ENCODE data around the gene ZBTB7A.

ZBTB7A gene

GRCh38 chr19:4035582-4035981 lies 31.1 kb downstream of the ZBTB7A start:
- TF ChIP-seq GATA2 (IDR thresholded peaks at IDR 0.05; ENCODE audit: low read depth, low read length) (no peak), GATA3 (IDR thresholded peaks at IDR 0.05; ENCODE audit: low read depth, low read length) (no peak)

DNA sequence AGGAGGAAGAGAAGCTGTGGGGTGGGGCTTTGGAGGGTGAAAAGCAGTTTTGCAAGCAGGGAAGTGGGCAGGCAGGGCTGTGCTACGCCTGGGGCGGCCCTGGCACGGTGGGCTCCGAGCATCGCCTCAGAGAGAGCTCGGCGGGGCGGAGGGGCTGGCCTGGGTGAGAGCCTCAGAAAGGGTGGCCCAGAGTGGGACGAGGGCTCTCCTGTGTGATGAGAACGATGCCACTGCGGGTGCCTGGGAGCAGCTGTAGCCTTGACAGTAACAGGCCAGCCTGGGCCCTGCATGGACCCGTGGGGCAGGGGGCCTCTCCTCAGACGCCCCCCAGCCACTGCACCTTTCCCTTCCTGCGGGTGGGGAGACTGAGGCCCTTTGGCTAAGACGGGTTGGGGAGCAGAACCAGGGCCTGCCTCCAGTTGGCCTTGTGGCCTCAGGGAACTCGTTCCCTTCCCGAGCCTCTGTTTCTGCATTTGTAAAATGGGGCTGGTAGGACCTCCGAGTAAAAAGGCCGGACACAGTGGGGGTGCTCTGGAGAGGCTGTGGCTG lies 31.6 kb downstream of the ZBTB7A start:
- TF ChIP-seq GATA2 (IDR thresholded peaks at IDR 0.05; ENCODE audit: low read depth, low read length) (no peak), GATA3 (IDR thresholded peaks at IDR 0.05; ENCODE audit: low read depth, low read length) (no peak)

DNA sequence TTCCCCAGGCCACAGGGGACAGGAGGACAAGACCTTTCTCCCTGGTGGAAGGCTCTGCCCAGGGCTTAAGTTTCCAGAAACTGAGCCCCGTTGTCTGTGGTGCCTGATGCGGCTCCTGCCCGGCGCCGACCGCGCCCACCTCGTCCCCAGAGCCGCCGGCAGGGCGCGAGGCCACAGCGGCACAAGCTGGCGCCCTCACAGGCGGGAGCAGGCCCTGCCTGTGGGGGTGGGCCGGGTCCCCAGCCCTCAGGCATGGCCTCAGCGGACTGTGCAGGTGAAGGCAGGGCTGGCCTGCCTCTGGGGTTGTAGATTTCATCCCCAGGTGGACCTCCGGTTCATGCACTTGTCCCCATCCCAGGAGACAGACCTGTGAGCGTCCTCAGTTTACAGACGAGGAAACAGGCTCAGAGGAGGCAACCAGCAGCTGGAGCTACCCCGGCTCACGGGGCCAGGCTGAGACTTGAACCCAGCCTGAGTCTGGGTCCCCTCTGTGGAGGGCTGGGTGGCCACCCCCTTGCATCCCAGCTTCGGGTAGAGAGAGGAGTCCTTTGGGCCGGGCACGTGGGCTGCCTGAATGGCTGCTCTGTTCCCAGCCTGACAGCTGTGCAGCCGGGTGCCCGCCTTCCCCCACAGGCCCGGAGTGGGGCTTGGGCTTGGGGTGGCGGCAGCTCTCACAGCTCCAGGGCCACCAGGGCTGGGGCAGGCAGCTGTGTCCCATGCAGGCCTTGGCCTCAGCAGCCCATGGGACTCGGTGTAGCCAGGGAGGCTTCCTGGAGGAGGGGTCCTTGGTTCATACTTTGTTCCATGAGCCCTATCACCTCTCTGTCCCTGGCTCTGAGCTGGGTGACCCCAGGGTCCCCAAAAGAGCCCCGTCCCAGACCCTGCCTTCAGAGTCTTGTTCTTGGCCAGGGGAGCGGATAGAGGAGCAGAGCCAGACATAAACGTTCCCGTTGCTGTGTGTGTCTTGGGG lies 32.4 kb downstream of the ZBTB7A start:
- TF ChIP-seq GATA3 (IDR thresholded peaks at IDR 0.05; ENCODE audit: low read depth, low read length): no peak
- TF ChIP-seq GATA2 (IDR thresholded peaks at IDR 0.05; ENCODE audit: low read depth, low read length): no peak

- no peak for TF ChIP-seq GATA2 (IDR thresholded peaks at IDR 0.05; ENCODE audit: low read depth, low read length)
- TF ChIP-seq GATA3 (IDR thresholded peaks at IDR 0.05; ENCODE audit: low read depth, low read length): no peak
Measured at GRCh38 chr19:4033028-4033956, 33.4 kb downstream of the ZBTB7A start.

- TF ChIP-seq GATA2 (IDR thresholded peaks at IDR 0.05; ENCODE audit: low read depth, low read length) (no peak), GATA3 (IDR thresholded peaks at IDR 0.05; ENCODE audit: low read depth, low read length) (no peak)
Measured at GRCh38 chr19:4032436-4032835, 34.3 kb downstream of the ZBTB7A start.

DNA sequence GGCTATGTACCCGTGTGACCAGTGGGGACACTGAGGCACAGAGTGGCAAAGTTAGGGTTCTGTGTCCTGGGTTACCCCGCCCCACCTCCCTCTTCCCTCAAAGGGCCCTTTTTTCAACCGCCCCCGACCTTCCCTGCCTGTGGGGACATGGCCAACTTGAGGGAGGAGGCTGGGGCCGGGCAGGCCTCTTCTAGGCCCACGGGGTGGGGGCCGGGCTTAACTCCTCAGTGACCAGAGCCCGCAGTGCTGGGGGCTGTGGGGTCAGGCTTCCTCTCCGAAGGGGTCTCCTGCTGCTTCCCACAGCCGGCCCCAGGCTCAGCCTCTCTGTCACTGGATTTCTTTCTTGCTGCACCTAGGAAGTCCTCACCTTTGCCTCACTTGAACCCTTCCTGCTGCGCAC lies 35.3 kb downstream of the ZBTB7A start:
- no peak for TF ChIP-seq GATA2 (IDR thresholded peaks at IDR 0.05; ENCODE audit: low read depth, low read length)
- no peak for TF ChIP-seq GATA3 (IDR thresholded peaks at IDR 0.05; ENCODE audit: low read depth, low read length)

DNA sequence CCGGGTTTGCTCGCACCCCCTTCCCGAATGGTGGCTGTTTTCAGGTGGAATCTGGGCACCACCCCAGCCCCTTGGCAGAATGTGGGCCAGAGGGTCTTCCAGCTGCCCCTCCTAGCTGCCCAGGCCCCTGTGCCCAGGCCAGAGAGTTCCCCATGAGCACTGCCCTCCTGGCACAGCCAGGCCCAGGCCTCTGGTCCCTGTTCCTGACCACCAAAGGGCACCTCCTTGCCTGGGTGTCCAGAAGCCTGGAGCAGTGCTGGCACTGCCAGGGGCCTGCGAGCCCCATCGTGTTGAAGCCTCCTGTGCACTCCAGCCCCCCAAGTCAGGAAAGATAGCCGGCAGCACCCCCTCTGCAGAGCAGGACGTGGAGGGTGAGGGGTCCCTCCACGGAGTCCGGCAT lies 35.7 kb downstream of the ZBTB7A start:
- TF ChIP-seq GATA3 (IDR thresholded peaks at IDR 0.05; ENCODE audit: low read depth, low read length) (no peak), GATA2 (IDR thresholded peaks at IDR 0.05; ENCODE audit: low read depth, low read length) (no peak)

DNA sequence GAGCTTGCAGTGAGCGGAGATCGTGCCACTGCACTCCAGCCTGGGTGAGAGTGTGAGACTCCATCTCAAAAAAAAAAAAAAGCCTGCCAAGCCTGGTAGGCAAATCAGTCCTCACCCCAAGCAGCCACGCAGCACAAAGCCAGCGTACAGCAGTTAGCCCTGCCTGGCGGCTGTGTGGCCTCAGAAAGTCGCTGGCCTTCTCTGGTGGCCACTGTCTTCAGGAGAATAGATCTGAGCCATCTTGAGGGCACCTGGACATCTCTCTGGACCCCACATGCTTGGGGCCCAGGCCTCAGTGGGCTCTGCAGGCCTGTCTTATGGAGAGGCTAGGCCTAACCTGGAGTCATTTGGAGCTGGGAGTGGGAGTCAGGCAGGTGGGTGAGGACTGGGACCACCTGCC lies 36.1 kb downstream of the ZBTB7A start:
- TF ChIP-seq GATA2 (IDR thresholded peaks at IDR 0.05; ENCODE audit: low read depth, low read length) (no peak), GATA3 (IDR thresholded peaks at IDR 0.05; ENCODE audit: low read depth, low read length) (no peak)

DNA sequence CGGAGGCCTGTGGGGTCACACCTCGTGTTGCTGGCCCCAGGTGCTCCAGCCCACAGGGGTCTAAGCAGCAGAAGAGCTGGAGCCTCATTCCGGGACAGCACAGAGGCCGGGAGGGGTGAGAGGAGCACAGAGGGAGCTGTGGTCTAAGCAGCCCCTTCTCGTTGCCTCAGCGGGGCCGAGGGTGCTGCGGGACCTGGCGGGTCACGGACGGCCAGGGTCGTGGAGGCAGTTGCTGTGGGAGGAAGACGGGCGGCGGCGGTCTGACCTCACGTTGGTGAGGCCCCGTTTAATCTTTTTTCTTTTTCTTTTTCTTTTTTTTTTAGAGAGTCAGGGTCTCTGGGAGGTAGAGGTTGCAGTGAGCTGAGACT lies 37.5 kb downstream of the ZBTB7A start:
- TF ChIP-seq GATA2 (IDR thresholded peaks at IDR 0.05; ENCODE audit: low read depth, low read length) (no peak), GATA3 (IDR thresholded peaks at IDR 0.05; ENCODE audit: low read depth, low read length) (no peak)

- TF ChIP-seq GATA3 (IDR thresholded peaks at IDR 0.05; ENCODE audit: low read depth, low read length) (no peak), GATA2 (IDR thresholded peaks at IDR 0.05; ENCODE audit: low read depth, low read length) (no peak)
Measured at GRCh38 chr19:4028334-4029246, 38.1 kb downstream of the ZBTB7A start.

GRCh38 chr19:4027146-4027545 lies 39.6 kb downstream of the ZBTB7A start:
- TF ChIP-seq GATA3 (IDR thresholded peaks at IDR 0.05; ENCODE audit: low read depth, low read length) (no peak), GATA2 (IDR thresholded peaks at IDR 0.05; ENCODE audit: low read depth, low read length) (no peak)

DNA sequence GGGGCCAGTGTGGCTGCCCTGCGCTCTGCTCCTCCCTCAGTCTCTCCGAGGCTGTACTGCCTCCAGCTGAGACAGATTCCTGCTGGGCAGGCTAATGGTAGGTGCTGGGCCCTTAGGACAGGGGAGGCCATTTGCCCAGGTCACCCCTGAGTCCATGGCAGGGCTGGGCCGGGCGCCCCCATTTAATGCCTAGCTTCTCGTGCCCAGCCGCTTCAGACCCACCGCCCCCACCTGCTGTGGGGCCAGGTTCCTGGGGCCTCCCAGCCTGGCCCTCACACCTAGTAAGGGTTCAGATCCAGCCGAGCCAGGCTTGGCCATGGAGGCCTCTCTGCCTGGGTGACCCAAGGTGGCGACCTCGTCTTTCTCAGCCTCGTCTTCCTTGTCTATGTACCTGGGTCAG lies 41.4 kb downstream of the ZBTB7A start:
- TF ChIP-seq GATA2 (IDR thresholded peaks at IDR 0.05; ENCODE audit: low read depth, low read length) (no peak), GATA3 (IDR thresholded peaks at IDR 0.05; ENCODE audit: low read depth, low read length) (no peak)

All from SH-SY5Y (cell line).